HS-27A (cell line): ENCODE data around the gene BLMH.
"Not testable (repeated sequence)": the region's sequence is repeated elsewhere in the genome, so short reads cannot be mapped to it uniquely, and the experiment has no call there.

Experiments used
- DNase-seq: peaks from one replicate; pipeline ENCODE4 v3.0.0-alpha.2; 2012; ENCODE audit warnings: low read depth, missing footprints

The BLMH gene

DNA sequence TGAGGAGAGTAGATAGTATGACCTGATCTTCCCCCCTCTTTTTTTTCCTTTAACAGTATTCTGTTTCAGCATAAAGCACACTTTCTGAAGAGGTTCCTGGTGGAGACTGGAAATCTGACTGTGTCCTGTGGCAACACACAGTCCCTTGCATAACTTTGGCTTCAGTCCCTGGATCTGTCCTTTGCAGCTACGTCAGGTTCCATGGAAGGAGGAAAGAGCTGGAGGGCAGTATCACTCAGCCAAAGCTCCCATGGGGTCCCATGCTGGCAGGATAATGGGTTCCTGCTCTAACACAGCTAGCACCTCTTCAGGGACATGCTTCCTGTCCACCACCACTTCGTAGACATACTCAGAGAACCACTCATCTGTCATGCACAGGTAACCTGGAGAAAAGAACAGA is 43.0 kb downstream of the BLMH start:
- DNase-seq, result no peak

GRCh38 chr17:30246460-30246859 is 45.3 kb downstream of the BLMH start:
- DNase-seq, result no peak

- peak; percentile 4 for DNase-seq
Measured at GRCh38 chr17:30244853-30245385, 46.8 kb downstream of the BLMH start.

DNA sequence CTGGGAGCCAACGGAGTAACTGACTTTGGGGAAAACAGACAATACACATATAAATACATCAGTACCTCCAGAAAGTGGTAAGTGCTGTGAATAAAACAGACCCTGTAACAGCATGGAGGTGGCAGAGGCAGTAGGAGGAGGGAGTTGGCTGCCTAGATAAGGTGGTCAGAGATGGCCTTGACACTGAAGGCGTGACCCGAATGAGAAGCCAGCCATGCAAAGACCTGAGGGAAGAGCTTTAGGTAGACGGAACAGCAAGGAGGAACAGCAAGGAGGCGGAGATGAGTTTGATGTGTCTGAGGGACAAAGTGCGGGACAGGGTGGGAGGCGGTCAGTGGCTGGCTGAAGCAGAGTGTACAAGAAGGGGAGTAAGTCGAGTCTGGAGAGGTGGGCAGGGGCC is 48.2 kb downstream of the BLMH start:
- DNase-seq, result no peak

DNA sequence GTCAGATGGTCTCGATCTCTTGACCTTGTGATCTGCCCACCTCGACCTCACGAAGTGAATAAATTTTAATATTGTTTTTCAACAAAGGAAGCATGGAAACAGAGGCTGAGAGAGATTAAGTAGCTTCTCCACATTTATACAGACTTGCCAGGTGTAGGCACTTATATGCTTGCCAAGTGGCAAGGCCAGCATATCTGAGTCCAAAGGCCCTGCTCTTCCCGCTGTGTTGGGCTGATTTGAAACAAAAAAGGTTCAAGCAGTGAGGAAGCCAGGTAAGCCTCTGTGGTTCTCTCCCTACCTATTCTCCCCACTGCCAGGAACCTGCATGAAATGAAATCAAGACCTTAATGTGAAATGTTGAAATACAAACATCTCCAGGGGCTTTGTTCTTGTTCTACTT is 48.7 kb downstream of the BLMH start:
- DNase-seq, result no peak

DNA sequence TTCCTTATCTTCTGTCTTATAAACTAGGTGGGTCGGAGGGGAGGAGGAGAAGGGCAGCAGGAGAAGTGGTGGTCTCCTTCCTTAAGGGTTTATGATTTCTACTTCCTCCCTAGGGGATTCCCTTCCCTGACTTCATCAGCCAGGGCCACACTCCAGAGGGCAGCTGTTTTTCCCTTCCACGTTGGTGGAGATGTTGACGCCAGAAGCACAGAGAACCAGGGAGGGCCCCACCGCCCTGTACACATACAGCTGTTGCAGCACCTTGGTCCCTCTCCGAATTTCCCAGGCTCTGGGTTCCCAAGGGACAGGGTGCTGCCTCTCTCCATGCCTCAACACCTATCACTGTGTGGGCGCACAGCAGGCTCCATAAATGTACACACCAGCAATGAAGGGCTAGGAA is 50.7 kb downstream of the BLMH start:
- no peak for DNase-seq

GRCh38 chr17:30240177-30240576 is 51.6 kb downstream of the BLMH start:
- no peak for DNase-seq

DNA sequence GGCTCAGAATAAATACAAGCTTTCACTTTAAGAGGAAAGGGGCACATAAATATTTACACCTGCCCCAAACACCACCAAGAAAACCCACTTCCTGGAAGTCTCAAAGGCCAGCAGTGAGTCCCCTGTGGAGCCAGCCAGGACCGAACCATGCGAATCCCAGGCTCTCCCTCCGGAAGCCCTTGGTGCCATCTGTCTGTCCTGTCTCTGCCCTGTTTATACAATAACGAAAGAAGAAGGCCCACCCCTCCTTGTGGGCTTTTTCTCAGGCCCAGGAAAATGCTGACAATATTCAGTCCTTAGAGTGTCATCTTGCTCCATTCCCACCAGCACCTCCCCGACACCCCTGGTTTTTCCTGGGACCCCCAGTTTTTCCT is 52.7 kb downstream of the BLMH start:
- no peak for DNase-seq

- DNase-seq, result no peak
Measured at GRCh38 chr17:30238387-30239088, 53.2 kb downstream of the BLMH start.

DNA sequence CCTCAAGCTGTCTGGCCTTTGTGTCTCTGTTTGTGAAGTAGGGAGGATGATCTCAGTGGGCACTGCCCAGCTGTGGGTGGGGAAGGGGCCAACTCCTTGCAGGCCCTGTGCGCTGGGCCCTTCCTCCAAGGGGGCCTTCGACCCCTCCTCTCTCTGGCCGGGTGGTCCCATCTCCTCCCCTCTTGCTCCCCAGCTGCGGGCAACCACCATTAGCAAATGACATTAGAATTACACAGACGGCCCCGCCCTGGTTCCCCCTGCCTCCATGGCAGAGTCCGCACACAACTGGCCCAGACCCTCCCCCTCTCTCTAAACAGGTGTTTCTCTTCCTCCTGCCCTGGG is 53.8 kb downstream of the BLMH start:
- no peak for DNase-seq

DNA sequence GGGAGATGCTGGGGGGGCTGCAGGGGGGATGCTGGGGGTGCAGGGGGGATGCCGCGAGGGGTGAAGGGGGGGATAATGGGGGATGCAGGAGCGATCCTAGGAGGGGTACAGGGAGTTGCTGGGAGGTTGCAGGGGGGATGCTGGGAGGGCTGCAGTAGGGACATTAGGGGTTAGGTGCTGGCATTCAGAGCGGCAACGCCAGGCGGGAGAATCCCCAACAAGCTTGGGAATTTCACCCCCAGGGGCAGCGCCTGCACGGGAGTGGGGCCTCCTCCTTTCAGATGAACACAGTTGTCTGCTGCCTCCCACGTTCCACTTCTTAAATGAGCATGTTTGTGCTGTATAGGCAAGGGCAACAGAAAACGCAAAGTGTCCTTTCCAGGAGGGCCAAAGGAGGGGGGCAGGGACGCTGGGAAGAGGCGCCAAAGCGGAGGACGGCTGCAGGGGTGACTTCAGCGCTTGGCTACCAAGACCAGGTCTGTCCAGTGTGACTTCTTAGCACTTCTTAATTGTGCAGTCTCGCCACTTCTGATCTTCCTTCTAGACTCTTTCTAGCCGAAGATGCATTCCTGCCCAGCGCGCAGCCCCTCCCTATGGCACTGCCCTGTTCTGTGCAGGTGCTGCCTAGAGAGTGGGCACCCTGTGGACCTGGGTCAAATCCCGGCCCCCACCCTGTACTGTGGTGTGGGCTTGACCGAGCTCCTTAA is 54.3 kb downstream of the BLMH start:
- no peak for DNase-seq

- no peak for DNase-seq
Measured at GRCh38 chr17:30236766-30237165, 55.0 kb downstream of the BLMH start.

- DNase-seq, result no peak
Measured at GRCh38 chr17:30236297-30236624, 55.5 kb downstream of the BLMH start.

DNA sequence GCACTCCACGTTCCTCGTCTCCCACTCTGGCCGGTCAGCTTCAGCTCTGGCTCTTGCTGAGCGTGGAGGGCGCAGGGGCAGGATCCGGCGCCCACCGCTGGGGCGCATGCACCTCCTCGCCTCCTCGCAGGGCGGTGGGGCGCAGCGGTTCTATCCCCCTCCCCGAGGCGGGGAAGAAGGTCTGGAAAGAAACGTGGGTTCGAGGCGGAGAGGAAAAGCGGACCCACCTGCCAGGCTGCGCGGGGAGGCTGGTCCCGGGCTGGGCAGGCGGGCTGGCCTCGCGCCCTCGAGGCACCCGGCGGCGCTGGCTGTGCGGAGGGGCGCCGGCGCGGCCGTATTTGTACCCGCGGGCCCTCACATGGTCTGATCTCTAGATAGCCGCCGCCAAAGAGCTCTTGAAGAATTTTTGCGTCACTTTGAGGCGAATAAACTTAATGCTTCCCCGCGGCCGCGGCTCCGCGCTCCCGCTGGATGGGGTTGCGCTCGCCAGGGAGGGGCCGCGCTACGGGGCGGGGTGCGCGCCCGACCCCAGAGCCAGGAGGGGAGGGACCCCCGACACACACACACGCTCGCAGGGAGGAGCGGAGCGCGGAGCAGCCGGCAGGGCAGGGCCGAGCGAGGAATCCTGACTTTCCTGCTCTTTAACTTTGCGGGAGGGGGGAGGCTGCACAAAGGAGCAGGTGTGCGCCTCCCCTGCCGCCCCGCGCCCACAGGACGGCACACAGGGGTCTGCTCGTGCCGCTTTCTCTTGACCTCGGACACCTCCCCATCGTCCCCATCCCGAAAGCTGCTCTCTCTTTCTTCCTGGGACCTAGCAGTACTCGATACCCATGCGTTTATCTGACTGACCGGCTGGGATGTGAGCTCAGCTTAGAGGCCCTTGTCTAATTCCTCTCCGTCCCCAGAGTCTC is 56.1 kb downstream of the BLMH start, which contains the start of gene SLC6A4:
TSS of gene SLC6A4 (minus strand) at position 312 of the 911 bp plus-strand sequence. CDS start 13,739 bp downstream, outside the sequence.
- DNase-seq, result no peak

DNA sequence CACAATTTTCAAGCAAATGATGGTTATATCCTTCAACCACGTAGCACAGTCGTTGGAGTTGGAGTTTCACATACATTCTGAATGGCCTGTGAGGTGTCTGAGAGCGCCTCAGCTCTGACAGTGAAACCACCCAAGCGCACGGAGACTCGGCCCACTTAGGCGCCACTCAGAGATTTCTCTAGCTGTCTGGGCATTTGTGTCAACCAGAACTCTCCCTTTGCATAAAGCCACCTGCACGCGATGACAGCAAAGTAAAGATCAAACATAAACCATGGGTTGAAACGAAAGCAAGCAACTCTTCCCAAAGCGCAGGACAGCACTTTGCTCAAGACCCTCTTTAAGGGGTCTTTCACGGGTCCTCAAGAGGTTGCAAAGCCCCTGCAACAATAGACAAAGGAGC is 56.8 kb downstream of the BLMH start:
- DNase-seq, result no peak

- DNase-seq, result no peak
Measured at GRCh38 chr17:30234296-30234695, 57.4 kb downstream of the BLMH start.

- no peak for DNase-seq
Measured at GRCh38 chr17:30232824-30233427, 58.8 kb downstream of the BLMH start.

GRCh38 chr17:30232015-30232823 is 59.5 kb downstream of the BLMH start:
- no peak for DNase-seq

DNA sequence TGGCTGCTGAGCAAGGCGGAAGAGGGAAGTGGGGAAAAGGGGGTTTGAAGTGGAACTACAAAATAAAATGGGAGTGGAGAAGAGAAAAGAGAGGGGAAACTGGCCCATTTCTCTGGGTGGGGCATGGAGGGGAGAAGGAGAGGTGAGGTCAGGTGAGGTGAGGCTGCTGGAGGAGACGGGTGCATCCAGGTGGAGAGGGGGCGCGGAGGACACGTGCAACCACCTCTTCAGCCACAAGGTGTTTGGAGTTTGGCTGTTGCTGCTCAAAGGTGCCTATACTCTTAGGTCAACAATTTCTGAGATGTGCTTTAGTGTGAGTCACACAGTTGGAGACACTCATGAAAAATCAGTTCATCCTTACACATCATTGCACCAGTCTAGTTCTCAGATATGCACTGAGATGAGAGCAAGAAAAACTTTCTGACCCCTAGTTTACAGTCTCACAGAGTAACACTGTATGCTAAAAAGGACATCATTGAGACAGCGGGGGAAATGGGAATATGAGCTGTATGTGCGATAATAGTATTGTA is 61.1 kb downstream of the BLMH start:
- DNase-seq, result no peak

DNA sequence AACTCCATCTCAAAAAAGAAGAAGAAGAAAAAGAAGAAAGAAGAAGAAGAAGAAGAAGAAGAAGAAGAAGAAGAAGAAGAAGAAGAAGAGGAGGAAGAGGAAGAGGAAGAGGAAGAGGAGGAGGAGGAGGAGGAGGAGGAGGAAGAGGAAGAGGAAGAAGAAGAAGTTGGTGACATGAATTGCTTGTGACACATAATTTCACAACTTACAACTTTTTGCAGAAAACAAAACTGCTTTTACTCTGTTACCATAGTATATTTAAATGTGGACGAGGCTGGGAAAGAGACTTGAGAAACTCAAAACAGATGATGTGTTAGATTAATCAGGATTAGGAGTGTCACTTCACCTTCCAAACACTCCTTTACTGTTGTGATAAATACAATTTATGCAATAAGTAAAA is 61.7 kb downstream of the BLMH start:
- DNase-seq, result not testable (repeated sequence)

GRCh38 chr17:30229012-30229411 is 62.7 kb downstream of the BLMH start:
- no peak for DNase-seq
